ACHN (cell line): ENCODE results near the gene RUBCN.
"Not testable (repeated sequence)": the region's sequence is repeated elsewhere in the genome, so short reads cannot be mapped to it uniquely, and the experiment has no call there.

Experiments
- DNase-seq: peaks from one replicate; pipeline ENCODE4 v3.0.0-alpha.2; 2015
- in situ Hi-C: cut with HindIII; loops from 2 replicates; pipeline ENCODE4 v1.10.0; 2017; ENCODE audit warnings: low sequenced_read_pairs, low pct_ligation_motif_present, low pct_unique_long_range_greater_than_20kb

The RUBCN gene

DNA sequence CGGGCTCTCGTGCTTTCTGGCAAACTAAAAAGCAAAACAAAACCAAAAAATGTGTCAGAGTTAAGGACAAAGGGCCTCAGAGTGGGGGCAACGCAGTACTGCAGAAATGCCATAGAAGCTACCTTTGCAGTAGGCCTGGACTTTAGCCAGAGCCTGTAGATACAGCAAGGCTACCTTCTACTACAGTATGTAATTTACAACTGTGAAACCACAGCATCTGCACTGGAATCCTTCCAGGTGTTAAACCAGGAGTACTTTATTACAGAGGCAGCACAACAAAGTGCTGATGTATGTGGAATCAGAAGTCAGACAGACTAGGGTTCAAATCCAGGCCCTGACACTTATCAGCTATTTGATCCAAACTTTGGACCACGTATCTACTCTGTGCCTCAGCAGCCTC, 34.9 kb downstream of the RUBCN start:
- in situ Hi-C loops, result no loop called here
- no peak for DNase-seq

- in situ Hi-C loops, result no loop called here
- DNase-seq, result no peak
Measured at GRCh38 chr3:197700095-197700494, 36.6 kb downstream of the RUBCN start.

GRCh38 chr3:197697355-197697754, 39.3 kb downstream of the RUBCN start:
- in situ Hi-C loops, result no loop called here
- no peak for DNase-seq

DNA sequence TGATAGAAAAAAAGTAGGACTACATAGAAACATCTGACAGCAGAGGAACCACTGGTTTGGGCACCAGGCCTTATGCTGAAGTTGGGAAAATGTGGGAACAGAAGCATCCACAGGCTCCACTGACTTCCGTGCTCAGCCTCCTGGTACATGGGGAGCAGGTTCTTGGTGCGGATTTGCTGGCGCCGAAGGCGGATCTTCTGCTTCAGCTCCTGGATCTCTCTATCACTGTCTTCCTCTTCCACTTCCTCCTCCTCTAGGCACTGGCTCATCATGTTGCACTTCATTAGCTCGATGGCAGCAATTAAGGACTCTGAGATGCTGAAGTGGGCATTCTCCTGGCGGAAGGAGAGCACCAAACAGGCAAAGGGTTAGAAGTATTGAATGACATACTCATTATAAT, 42.5 kb downstream of the RUBCN start:
- in situ Hi-C loops, result no loop called here
- no peak for DNase-seq

- in situ Hi-C loops, result no loop called here
- DNase-seq, result no peak
Measured at GRCh38 chr3:197692641-197693040, 44.1 kb downstream of the RUBCN start.

GRCh38 chr3:197690754-197691153, 46.0 kb downstream of the RUBCN start:
- no peak for DNase-seq
- in situ Hi-C loops, result no loop called here

- DNase-seq, result no peak
- in situ Hi-C loops, result no loop called here
Measured at GRCh38 chr3:197687570-197687969, 49.1 kb downstream of the RUBCN start.

GRCh38 chr3:197686899-197687298, 49.8 kb downstream of the RUBCN start:
- in situ Hi-C loops, result no loop called here
- no peak for DNase-seq

DNA sequence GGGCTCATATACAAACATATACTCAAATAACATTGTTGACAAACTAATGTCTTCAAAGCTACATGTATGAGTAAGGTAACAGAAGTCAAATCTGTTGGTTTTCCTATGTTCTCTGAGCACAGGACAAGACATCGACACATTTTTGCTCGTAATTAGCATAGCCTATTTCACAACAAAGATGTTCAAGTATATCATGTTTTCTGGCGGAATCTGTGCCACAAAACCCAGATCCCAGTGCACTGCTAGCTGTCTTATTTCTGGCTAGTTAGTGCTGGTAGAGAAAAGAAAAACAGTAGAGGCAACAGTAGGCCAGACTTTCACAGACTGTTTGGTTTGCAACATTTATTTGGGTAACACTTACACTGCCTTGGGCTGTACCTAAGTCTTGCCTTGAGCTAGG, 51.2 kb downstream of the RUBCN start:
- in situ Hi-C loops, result no loop called here
- no peak for DNase-seq

- DNase-seq, result no peak
- in situ Hi-C loops, result no loop called here
Measured at GRCh38 chr3:197683191-197683590, 53.5 kb downstream of the RUBCN start.

DNA sequence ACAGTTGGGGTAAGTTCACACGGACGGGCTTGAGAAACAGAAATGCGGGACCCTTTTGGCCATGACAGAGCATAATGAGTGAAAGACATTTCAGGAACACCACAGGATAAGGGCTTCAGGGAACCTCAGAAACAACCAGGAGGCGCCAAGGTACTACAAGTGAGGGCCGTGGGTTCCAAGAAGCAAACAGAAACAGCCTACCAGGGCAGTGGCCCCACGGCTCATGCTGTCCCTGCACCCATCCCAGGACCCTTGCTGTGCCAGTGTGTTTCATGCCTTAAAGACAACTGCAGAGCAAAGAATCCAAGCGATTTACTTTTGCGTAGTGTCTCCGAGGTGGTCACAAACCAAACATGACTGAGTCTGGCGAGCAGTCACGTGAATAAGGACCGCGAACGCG, 54.0 kb downstream of the RUBCN start:
- in situ Hi-C loops, result no loop called here
- peak; percentile 10 for DNase-seq

DNA sequence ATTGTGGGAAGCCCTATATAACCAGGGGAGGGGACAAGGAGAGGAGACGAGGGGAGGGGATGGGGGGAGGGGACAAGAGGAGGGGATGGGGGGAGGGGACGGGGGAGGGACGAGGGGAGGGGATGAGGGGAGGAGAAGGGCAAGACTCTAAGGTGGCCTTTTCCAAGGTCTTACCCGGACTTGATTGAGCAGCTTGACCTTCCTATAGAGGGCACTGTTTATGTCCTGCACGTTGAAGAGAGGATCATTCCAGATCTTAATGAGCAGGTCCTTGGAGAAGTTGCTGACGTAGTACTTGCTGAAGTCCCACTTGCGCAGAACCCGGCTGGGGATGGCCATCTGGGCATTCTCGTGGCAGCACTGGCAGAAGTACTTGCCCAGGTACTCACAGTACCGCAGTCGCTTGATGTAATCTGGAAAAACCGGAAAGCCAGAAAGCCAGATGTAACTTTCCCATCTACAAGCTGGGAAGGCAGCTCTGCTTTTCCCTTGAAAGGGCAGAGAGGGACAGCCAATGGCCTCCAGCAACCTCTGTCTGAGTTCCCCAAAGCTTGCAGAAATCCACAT, 55.7 kb downstream of the RUBCN start:
- no peak for DNase-seq
- in situ Hi-C loops, result no loop called here

- in situ Hi-C loops, result no loop called here
Measured at GRCh38 chr3:197675951-197676350, 60.8 kb downstream of the RUBCN start.

GRCh38 chr3:197675563-197675860, 61.2 kb downstream of the RUBCN start:
- in situ Hi-C loops, result no loop called here
- no peak for DNase-seq

More at GRCh38 chr3:197675951-197676350, 60.8 kb downstream of the RUBCN start:
- no peak for DNase-seq

DNA sequence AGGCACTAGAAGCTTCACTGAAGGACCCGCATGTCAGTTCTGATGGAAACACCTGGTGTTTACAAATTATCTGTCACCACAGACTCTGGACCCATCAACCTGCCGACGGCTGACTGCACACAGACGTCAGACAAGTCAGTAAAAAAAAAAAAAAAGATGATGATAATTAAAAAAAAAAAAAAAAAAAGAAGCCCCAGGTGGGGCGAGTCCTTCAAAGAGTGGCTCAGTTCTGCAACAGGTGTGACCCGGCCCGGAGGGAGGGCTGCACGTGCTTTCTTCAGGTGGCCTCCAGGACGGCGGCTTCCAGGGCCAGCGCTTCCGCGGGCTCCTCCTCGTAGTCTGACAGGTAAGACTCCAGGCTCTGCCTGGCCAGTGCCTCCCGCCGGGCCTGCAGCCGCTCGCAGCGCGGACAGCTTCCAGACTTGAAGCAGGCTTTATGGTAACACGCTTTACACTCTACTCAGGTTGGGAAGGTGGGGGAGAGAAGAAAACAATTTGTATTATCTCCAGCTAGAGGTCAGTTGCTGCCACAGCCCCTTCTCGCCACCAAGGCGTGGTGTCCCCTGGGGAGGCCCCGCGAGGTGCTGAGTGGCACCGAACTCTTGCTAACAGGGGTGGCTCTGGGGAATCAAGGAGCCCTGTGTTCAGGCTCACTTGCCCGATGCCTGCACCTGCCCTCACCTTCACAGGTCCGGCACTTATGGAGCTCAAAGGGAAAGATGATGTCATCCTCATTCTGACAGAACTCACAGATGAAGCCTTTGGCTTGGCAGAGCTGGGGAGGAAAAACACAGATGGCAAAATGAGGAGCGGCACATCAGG, 61.8 kb downstream of the RUBCN start:
- in situ Hi-C loops, result no loop called here
- DNase-seq, result no peak

- in situ Hi-C loops, result no loop called here
- DNase-seq, result no peak
Measured at GRCh38 chr3:197673170-197673569, 63.5 kb downstream of the RUBCN start.

GRCh38 chr3:197670361-197670760, 66.3 kb downstream of the RUBCN start:
- in situ Hi-C loops, result no loop called here
- DNase-seq, result no peak

DNA sequence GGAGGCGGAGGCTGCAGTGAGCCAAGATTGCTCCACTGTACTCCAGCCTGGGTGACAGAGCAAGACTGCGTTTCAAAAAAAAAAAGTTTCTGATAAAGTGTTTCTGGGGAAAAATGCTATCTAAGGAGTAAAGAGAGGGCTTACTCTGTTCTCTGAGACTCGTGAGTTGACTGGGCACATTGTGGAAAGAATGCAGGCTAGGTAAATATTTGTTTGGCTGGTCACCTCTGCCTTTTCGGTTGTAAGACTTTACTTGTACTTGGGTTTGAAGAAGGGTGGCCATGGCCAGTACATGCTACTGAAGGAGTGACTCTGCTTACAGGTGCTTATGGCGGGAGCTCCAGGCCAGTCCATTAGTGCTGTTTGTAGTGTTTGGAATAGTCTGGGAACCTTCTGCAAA, 68.7 kb downstream of the RUBCN start:
- DNase-seq, result no peak
- in situ Hi-C loops, result no loop called here

DNA sequence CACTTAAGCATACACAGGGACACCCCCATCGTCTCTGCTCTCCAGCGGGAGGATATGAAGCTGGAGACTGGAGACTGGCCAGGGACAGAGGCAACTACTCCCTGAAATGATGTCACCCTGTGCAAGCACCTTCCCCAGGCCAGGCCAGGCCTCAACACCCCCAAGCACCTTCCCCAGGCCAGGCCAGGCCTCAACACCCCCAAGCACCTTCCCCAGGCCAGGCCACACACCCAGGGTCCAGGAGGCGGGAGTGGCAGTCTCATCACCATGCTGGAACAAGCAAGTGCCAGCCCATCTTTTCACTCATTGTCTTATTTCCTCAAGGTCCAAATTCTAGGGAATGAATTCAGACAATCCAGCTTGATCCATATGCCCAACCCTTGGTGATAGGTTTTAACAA, 69.4 kb downstream of the RUBCN start:
- in situ Hi-C loops, DNase-seq: not testable (repeated sequence)

- DNase-seq, in situ Hi-C loops: not testable (repeated sequence)
Measured at GRCh38 chr3:197666221-197666842, 70.4 kb downstream of the RUBCN start.
